C4-2B (cell line): ENCODE data around the gene PLPPR3.

Experiments used
- CTCF ChIP-seq: fragments of 450-650 bp; conservative IDR thresholded peaks from 2 replicates; pipeline ENCODE4 v1.5.1; 2017; ENCODE audit warnings: mild to moderate bottlenecking
- ZFX ChIP-seq: fragments of 450-650 bp; IDR thresholded peaks from 2 replicates; pipeline ENCODE4 v1.6.1; 2017

GRCh38 chr19:780935-781334, 40.8 kb downstream of the PLPPR3 start:
- TF ChIP-seq CTCF (no peak), ZFX (no peak)
